GM23248 (cell line): ENCODE measurements around the gene KIF1A.

ENCODE experiments used
- EZH2 ChIP-seq: fragments of 200-600 bp; sonication (generic); IDR thresholded peaks from 2 replicates; pipeline ENCODE4 v1.6.1; 2018; ENCODE audit warnings: antibody characterized with exemption, mild to moderate bottlenecking; ENCODE audit not compliant: insufficient read depth, poor library complexity, severe bottlenecking
- EZH2phosphoT487 ChIP-seq: fragments of 200-600 bp; sonication (generic); IDR thresholded peaks from 2 replicates; pipeline ENCODE4 v1.6.1; 2018; ENCODE audit warnings: antibody characterized with exemption, moderate library complexity, mild to moderate bottlenecking, low read depth; ENCODE audit not compliant: insufficient read depth

GRCh38 chr2:240814946-240815760 lies 4.9 kb downstream of the KIF1A start:
- TF ChIP-seq EZH2phosphoT487 (no peak), EZH2 (no peak)
